Ureter (tissue), 1 donor: ENCODE measurements around the gene RARRES2. TPM values are rescaled to one million over a fixed set of nuclear protein-coding genes. Genes with fewer than 3 reads are reported as not detected.
"Not testable (repeated sequence)": the region's sequence is repeated elsewhere in the genome, so short reads cannot be mapped to it uniquely, and the experiment has no call there.

Experiments
- DNase-seq: peaks from one replicate; pipeline ENCODE4 v3.0.0-alpha.2; 2020; ENCODE audit warnings: low spot score
- total RNA-seq: library from RNA; stranded (reverse); gene quantifications from one replicate; pipeline ENCODE4 v1.2.4, GENCODE V29; 2023
- donor health status: DM: yes; HTN: yes; CAD: no.

Gene RARRES2
- total RNA-seq, 1 donor from 2014 or later = 91.0 TPM

- no peak for DNase-seq
Measured at GRCh38 chr7:150317748-150318444, 23.5 kb downstream of the RARRES2 start.

- not testable (repeated sequence) for DNase-seq
Measured at GRCh38 chr7:150316987-150317386, 24.4 kb downstream of the RARRES2 start.

DNA sequence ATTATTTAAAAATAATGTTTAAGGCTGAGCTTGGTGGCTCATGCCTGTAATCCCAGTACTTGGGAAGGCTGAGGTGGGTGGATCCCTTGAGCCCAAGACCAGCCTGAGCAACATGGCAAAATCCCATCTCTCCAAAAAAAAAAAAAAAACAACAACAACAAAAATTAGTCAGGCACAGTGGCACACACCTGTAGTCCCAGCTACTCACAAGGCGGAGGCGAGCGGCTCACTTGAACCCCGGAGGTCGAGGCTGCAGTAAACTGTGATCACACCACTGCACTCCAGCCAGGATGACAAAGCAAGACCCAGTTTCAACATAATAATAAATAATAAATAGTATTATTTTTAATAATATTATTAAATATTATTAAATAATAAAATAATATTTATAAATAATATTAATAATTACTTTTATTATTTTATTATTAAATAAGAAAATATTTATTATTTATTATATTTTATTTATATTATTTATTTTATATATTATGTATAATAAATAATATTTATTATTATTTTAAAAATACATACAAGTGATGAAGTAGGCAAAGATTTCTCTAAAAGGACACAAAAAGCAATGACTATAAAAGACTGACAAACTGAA is 26.7 kb downstream of the RARRES2 start:
- DNase-seq = no peak

DNA sequence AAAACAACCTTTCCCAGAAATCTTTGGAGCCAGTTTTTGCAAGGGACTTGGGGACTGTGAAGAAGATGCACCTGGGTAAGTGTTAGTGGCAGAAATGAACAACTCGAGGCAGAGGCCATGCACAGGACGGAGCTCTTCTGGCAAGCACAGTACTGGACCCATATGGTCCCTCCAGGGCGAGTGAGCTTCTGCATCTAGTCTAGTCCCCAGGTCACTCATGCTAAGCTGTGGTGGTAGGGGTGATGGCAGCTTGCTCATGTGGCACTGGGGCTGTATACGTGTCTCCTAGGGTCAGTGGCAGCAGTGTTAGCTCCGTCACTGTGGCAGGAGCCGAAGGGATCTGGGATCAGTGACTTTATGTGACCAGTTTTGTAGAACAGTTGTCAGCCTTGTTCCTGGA is 27.6 kb downstream of the RARRES2 start:
- DNase-seq = no peak

DNA sequence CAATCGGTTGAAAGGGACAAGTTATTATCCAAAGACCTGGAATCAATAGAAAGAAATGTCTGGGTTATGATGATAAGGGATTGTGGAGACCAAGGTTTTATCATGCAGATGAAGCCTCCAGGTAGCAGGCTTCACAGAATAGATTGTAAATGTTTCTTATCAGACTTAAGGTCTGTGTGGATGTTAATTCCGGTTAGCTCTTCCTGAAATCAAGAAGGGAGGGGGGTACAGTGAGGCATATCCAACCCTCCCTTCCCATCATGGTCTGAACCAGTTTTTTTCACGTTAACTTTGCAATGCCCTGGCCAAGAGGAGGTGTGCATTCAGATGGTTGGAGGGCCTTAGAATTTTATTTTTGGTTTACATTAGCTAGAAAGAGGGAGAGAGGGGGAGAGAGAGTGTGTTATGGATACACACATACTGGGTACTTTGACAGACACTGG is 28.0 kb downstream of the RARRES2 start:
- no peak for DNase-seq

- not testable (repeated sequence) for DNase-seq
Measured at GRCh38 chr7:150312649-150313366, 28.6 kb downstream of the RARRES2 start.

DNA sequence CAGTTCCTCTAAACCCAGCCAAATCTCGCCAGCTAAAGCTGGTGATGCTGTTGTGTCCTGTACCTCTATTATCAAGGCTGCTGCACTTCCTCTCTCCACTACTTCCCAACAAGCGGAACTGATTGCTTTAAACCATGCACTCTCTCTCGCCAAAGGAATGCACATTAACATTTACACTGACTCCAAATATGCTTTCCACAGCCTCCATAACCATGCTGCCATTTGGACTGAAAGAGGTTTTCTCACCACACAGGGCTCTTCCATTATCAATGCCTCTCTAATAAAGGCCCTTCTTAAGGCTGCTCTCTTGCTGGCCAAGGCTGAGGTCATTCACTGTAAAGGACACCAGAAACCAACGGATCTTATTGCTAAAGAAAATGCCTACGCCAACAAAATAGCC is 29.7 kb downstream of the RARRES2 start:
- DNase-seq = no peak

DNA sequence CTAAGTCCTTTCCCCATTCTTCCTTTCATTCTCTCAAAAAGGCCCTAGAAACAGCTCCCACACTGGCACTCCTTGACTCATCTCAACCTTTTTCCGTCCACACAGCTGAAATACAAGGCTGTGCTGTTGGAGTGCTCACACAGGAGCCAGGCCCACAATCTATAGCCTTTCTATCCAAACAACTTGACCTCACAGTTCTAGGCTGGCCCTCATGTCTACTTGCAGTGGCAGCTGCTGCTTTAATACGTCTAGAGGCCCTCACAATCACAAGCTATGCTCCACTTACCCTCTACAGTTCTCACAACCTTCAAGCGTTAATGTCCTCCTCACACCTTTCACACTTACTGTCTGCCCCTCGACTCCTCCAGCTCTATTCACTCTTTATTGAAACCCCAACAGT is 30.3 kb downstream of the RARRES2 start:
- no peak for DNase-seq

DNA sequence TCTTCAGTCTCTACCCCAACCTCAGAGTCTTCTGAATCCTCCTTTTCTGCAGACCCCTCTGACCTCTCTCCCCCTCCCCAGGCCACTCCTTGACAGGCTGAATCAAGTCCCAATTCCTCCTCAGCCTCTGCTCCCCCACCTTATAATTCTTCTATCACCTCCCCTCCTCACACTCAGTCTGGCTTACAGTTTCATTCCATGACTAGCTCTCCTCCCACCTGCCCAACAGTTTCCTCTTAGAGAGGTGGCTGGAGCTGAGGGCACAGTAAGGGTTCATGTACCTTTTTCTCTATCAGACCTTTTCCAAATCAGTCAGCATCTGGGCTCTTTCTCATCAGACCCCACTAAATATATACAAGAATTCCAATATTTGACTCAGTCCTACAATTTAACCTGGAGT is 32.9 kb downstream of the RARRES2 start:
- DNase-seq = no peak

GRCh38 chr7:150307904-150308303 is 33.5 kb downstream of the RARRES2 start:
- DNase-seq = no peak

DNA sequence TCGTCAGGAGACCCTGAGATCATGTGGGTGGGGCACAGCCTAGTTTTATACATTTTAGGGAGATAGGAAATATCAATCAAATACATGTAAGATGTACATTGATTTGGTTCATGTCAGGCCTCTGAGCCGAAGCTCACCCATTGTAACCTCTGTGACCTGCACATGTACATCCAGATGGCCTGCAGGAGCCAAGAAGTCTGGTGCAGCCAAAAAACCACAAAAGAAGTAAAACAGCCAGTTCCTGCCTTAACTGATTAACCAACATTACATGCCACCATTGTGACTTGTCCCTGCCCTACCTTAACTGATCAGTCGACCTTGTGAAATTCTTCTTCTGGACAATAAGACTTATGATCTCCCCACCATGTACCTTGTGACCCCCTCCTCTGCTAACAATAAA is 34.3 kb downstream of the RARRES2 start:
- DNase-seq = no peak

DNA sequence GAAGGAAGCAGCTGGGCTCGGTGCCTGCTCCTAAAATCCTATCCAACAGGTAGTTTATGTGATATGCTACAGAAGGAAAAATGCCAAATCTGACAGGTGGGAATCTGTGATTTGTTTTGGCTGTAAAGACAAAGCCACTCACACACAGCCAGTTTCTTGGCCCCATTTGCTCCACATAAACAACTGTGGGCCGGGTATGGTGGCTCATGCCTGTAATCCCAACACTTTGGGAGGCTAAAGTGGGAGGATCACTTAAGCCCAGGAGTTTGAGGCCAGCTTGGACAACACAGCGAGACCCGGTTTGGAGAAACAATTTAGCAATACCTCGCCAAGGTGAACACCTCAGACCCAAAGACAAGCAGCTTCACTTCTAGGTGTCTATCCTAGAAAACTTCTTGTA is 35.1 kb downstream of the RARRES2 start:
- DNase-seq = not testable (repeated sequence)

DNA sequence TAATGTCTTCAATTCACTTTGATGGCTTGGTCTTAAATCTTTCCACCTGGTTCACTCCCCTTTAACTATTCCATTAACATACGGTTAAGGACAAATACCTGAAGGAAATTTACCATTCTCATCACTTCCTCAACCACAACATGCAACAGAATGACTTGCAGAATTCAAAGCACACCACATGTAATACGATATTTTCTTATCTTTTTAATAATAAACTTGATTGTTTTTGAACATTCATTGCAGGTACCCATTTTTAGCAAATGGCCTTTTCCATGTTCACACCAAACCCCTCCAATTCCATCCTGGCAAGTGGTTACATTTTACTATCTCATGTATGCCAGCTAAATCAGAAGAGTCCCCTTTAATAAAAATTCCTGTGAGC is 35.5 kb downstream of the RARRES2 start:
- DNase-seq = not testable (repeated sequence)

DNA sequence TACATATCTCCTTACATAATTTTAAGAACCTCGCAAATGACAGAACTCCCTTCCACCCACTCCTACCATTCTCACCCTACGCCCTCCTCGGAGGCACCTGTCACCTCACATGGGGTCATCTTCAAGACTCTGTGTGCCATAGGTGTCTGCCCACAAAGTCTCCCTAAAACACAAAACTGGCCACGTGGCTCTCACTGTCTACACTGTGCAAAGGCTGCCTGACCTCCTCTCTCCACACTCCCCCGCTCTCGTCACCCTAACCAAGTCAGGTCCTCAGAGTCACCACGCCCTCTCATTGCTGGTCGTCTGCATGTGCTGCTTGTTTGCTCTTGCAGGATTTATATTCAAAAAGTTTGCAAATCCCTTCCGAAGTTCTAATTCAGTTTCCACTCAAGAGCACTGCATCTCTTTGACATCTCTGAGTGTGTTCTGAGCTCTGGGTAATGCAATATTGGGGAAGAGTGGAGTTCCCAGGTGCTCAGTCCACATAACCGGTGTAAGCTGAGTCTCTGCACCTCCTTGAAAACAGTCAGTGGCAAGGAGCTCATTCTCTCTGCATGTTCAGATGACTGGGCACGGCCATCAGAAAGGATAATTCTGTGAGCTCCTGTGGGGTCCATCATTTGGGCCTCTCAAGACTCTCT is 36.0 kb downstream of the RARRES2 start:
- DNase-seq = not testable (repeated sequence)

DNA sequence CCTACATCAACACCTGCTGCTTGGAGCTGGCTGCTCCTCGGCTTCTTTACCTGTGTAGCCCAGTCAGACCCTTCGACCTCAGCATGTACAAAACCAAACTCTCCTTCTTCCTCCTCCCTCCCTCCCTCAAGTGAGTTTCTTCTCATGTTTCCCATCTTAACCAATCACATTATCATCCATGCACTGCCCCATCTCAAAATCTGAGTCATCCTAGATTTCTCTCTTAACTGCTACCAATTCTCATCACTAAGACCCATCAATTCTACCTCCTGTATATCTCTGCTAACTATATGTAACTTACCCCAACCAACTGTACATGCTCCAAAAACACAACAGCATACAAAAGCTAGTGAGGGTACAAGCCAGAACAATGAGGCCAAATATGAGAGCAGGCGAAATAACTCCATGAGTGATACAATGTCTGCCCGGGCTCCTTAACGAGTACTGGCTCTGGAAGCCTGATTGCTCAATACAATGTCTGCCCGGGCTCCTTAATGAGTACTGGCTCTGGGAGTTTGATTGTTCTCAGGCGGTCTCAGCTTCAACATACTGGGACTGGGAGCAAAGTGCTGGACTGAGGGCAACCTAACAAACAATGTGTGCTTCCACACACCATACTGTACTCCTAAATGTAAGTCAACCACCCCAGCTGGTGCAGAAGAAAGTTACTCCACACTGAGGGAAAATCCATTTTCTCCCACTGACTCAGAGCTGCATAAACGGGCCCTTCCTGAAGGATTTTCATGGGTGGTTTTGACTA is 36.8 kb downstream of the RARRES2 start:
- DNase-seq = not testable (repeated sequence)

DNA sequence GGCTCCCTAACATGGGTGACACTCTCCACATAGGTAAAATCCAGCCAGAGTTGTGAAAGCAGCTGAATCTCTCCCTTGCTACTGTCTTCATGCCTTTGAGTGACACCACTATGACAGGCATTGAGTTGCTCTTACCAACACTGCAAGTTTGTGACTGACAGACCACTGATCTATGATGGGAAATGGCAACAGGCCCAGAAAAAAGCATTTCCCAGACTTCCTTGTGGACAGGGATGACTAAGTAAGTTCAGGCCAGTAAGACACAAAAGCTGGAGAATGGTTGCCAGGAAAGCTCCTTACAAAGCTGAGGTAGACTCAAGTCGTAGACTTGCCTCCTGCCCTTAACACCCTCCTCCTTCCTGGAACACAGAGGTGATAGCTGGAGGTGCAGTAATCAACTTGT is 38.5 kb downstream of the RARRES2 start:
- DNase-seq = not testable (repeated sequence)

DNA sequence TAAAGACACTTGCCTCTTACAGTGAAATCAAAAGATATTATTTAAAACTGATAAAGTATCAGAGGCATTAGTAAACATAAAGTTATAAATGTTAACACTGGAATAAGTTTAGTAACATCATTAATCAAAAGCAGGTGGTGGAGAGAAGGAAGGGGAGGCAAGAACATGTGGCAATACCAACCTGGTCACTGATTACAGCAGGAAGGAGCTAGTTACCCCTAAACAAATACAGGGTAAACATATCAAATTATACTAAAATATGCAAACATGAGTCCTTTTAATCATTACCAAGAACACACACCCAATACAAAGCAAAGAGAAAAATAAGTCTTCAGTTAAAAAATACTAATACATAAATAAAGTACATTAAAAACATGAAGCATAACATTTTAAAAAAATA is 43.5 kb downstream of the RARRES2 start:
- DNase-seq = not testable (repeated sequence)

DNA sequence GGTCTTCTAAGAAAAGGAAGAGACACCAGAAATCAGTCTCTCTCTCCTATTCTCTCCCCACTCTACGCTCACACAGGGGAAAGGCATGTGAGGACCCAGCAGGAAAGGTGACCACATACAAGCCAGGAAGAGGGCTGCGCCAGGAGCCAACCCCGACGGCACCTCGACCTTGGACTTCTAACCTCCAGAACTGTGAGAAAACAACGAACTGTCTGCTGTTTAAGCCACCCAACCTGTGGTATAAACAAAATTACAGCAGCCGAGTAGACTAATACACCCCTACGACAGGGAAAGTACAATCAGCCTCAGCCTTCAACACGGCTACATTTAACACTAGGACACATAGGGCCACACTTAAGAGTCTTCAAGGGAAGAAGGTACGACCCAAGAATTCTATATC is 44.6 kb downstream of the RARRES2 start:
- not testable (repeated sequence) for DNase-seq

DNA sequence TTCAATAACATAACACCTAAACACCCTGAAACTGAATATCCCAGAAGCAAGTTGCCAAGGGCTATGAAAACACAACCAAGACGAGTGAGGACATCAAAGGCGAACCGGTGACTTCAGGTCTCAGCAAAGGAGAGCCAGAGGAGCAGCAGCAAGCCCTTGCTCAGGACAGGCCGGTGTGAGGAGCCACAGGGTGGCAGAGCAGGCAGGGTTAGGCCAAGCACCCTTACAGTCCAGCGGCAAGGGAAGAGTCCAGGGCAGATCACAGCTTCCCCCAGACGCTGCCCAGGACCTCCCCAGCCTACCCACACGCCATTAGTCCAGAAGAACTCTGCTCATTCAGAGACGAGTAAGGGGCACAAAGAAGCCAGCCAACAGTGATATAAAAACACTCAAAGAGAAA is 45.8 kb downstream of the RARRES2 start:
- DNase-seq = not testable (repeated sequence)

DNA sequence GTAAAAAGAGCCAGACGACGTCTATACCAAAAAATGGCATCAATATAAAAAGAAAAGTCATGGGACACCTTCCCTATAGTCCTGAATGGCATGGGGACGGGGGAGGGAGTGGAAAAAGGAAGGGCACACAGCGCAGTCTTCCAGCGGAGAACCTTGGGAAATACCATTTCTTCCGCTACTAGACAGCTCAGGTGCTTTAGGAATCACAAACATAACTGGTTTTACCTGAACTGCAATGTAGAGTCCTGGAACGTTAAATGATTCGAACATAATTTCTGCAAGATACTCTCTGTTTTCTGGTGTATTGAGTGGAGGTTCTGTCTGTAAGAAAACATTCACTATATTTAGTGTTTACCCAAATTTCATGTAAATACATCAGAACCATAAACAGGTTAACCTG is 46.4 kb downstream of the RARRES2 start:
- DNase-seq = not testable (repeated sequence)

- not testable (repeated sequence) for DNase-seq
Measured at GRCh38 chr7:150290317-150290716, 51.1 kb downstream of the RARRES2 start.

DNA sequence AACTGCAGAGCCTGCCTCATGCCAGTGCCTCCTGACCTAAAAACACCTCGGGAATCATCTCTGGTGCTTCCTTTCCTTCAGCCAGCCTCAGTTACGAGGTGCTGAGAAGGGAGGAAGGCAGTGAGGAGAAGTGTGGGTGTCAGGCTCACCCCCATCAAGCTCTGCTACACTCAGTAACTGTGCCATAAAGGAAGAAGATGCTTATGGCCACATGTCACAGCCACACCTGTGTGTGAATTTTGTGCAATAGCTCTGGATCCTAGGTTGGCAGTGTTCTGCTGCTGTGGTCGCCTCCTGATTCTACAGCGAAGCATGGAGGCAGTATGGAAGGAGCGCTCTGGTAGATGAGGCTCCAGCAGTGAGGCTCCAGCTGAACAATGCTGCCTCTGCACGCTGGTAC is 52.6 kb downstream of the RARRES2 start:
- DNase-seq = not testable (repeated sequence)
